GM15510 (cell line): ENCODE measurements around the gene CTSW.

Experiments used
- POLR2A ChIP-seq: IDR thresholded peaks from 3 replicates; pipeline ENCODE4 v1.6.1; 2011; ENCODE audit warnings: borderline replicate concordance; ENCODE audit not compliant: insufficient read length; ENCODE audit errors: extremely low read depth

The CTSW gene

GRCh38 chr11:65898656-65899355 is 19.2 kb downstream of the CTSW start:
- TF ChIP-seq POLR2A = no peak

- no peak for TF ChIP-seq POLR2A
Observed at GRCh38 chr11:65899356-65900124, 19.9 kb downstream of the CTSW start.

- TF ChIP-seq POLR2A = peak; percentile 53
Observed at GRCh38 chr11:65900125-65900898, 20.7 kb downstream of the CTSW start, which contains the start of gene FOSL1. FOSL1 (minus strand) TSS chr11:65900388; CDS start chr11:65900339, 49 bp downstream.

- no peak for TF ChIP-seq POLR2A
Observed at GRCh38 chr11:65900899-65901180, 21.2 kb downstream of the CTSW start.

GRCh38 chr11:65903068-65903481 is 23.4 kb downstream of the CTSW start:
- TF ChIP-seq POLR2A = no peak

- TF ChIP-seq POLR2A = no peak
Observed at GRCh38 chr11:65903715-65904114, 24.1 kb downstream of the CTSW start.

GRCh38 chr11:65906602-65907001 is 27.0 kb downstream of the CTSW start:
- TF ChIP-seq POLR2A = no peak

GRCh38 chr11:65907878-65908277 is 28.2 kb downstream of the CTSW start:
- TF ChIP-seq POLR2A = no peak

- no peak for TF ChIP-seq POLR2A
Observed at GRCh38 chr11:65911682-65912568, 32.3 kb downstream of the CTSW start.

GRCh38 chr11:65912845-65913244 is 33.2 kb downstream of the CTSW start:
- TF ChIP-seq POLR2A = no peak

GRCh38 chr11:65915101-65915820 is 35.6 kb downstream of the CTSW start:
- no peak for TF ChIP-seq POLR2A

GRCh38 chr11:65915821-65916251 is 36.2 kb downstream of the CTSW start:
- TF ChIP-seq POLR2A = no peak

GRCh38 chr11:65916391-65916790 is 36.8 kb downstream of the CTSW start:
- no peak for TF ChIP-seq POLR2A

GRCh38 chr11:65917077-65917433 is 37.4 kb downstream of the CTSW start:
- TF ChIP-seq POLR2A = no peak
